Glomerular endothelial cell (primary cell): ENCODE results near the gene CTDSP2. TPM values are rescaled to one million over a fixed set of nuclear protein-coding genes. Genes with fewer than 3 reads are reported as not detected.
"Not testable (repeated sequence)": the region's sequence is repeated elsewhere in the genome, so short reads cannot be mapped to it uniquely, and the experiment has no call there.

ENCODE experiments used
- DNase-seq: peaks from one replicate; pipeline ENCODE4 v3.0.0-alpha.2; 2011; ENCODE audit warnings: low read depth, low spot score; ENCODE audit errors: extremely low read depth
- total RNA-seq: library from RNA; depleted of rRNA; stranded (reverse); fragments of >200 nt; gene quantifications from 2 replicates; pipeline ENCODE4 v1.2.3, GENCODE V29; 2015

Gene CTDSP2
- total RNA-seq, 1 donor from 2014 or later = 106 TPM

DNA sequence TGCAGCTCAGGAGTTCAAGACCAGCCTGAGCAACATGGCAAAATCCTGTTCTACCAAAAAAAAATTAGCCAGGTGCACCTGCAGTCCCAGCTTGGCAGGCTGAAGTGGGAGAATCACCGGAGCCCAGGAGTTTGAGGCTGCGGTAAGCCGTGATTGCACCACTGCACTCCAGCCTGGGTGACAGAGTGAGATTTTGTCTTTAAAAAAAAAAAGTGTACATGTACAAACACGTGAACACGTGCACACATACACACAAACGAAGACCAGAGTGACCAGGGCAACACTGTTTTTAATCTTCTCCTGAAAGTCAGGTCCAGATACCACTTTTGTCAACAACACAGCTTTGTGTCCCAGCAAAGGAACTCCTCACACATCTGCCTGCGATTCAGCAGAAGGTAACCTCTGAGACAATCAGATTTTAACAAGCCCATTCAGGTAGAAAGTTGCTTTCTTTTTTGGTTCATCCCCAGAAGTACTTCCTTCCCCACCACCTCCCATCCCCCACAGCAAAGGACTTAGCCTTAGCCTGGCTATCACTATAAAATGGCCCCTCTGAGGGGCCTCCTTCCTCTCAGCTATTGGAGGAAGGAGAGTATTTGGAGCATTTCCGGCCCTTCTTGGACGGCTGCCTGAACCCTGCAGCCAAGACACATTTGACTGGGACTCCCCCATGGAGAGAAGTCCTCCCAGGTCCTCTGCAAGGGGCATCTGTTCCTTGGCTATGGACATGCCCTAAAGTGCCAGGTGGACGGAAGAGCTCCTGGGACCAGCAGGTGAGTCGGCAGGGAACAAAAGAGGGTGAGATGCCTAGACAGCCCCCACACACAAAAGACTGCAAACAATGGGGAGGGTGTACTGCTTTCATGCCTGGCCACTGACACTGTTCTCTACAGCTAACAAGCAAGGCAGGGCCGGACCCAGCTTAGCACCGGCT is 9.8 kb downstream of the CTDSP2 start:
- no peak for DNase-seq

DNA sequence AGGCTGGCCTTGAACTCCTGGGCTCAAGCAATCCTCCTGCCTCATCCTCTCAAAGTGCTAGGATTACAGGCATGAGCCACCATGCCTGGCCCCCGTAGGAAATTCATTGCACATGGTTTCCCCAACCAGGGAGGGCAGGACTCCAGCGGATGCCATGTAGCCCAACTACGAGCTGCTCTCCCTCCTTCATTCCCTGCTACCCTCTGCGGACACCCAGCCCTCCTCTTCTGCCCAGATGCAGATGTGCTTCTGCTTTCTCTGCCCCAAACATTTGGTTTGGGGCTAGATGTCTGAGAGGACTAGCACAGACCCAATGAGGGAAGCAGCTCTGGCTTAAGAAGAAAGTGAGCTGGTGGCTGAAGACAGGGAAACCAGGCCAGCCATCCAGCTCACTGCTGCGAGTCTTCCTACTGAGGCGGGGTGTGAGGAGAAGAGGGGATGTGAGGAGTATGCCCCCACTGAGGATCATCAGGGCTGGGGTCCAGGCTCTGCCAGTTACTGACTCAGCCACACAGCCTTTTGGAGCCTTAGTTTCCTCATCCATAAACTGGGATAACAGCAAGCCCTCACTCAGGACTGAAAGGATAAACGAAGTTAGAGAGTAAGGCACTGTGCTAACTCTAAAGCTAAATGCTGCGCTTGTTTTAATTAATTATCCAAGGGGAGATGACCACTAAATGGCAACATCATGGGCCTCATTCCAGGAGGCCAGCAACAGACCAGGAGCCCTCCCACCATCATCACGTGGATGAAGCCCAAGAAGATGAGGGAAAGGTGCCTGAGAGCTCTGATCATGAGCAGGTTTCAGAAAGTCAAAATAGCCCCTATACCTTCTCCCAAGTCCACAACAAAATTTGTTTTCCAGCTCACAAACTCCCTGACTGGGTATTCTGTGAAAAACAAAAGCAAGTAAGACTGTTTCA is 10.9 kb downstream of the CTDSP2 start:
- no peak for DNase-seq

DNA sequence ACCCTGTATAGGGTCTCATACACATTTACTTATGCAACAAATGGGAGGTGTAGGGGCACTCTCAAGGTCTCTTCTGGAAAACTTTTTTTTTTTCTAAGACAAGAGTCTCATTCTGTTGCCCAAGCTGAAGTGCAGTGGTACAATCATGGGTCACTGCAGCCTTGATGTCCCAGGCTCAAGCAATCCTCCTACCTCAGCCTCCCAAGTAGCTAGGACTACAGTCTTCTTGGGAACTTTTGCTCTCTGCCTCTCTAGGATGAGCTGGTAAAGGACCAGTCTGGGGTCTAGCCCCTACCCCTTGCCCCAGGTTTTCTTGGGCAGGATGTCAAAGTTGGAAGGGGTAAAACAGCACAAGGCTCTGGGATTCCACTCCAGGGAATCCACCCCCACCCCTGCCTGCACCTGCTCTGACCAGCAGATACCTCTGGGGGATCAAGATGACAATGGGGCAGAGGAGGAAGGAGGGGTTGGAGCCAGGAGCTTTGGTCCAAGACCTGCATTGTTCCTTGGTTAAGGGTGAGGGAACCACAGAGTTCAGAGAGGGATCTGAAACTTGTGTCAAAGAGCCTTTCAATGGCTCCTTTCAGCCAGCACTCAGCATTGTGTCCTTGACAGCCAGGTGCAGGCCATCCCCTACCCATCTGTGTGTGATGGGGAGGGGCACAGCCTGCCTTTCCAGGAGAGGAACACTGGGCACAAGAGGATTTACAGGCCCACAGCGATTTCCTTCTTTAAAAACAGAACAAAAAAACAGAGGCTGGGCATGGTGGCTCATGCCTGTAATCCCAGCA is 12.2 kb downstream of the CTDSP2 start:
- no peak for DNase-seq

DNA sequence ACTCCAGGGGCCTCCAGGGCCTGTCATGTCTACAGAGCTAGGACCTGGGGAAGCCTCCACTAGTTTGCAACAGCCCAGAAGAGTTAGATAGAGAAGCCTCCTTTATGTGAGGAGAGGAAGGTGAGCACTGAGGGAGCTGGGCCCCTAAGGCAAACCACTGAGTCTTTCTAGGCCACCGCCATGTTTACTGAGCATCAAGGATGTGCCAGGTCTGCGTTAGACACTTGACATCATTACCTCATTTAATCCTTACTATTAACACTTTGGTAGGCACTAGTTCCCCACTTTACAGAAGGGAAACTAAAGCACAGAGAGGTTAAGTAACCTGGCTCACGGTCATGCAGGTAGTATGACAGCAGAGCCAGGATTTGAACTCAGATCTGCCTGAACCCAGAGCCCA is 12.9 kb downstream of the CTDSP2 start:
- no peak for DNase-seq

DNA sequence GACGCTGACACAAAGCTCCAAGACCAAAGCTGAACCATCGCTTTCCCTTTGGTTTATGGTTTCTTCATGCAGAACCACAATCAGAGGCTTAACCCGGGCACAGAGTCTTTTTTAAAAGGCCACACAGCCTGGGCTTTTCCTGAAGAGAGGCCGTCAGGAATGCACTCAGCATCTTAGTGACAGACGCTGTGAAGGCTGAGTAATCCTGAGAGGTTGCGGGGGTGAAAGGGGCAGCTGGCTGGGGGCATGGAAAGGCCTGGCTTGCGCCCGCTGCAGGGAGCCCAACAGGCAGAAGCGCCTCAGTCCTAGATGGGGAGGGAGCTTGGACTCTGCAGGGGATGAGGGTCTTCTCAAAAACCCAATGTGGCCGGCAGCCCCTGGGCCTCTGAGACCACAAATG is 13.6 kb downstream of the CTDSP2 start:
- DNase-seq = no peak

DNA sequence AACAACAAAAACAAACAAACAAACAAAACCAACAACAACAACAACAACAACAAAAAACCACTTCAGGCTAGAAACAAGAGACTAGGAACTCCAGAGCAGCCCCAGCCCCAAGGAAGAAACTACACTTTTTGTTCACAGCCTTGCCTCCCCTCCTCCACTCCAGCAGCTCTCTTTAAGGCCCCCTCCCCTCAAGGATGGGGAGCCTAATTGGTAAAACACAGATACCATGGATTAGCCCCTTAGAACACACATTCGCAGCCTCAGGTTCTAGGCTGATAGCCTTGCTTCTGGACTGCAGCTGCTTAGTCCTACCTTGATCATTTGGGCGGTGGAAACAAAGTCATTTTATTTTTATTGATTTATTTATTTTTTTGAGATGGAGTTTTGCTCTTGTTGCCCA is 16.1 kb downstream of the CTDSP2 start:
- DNase-seq = no peak

DNA sequence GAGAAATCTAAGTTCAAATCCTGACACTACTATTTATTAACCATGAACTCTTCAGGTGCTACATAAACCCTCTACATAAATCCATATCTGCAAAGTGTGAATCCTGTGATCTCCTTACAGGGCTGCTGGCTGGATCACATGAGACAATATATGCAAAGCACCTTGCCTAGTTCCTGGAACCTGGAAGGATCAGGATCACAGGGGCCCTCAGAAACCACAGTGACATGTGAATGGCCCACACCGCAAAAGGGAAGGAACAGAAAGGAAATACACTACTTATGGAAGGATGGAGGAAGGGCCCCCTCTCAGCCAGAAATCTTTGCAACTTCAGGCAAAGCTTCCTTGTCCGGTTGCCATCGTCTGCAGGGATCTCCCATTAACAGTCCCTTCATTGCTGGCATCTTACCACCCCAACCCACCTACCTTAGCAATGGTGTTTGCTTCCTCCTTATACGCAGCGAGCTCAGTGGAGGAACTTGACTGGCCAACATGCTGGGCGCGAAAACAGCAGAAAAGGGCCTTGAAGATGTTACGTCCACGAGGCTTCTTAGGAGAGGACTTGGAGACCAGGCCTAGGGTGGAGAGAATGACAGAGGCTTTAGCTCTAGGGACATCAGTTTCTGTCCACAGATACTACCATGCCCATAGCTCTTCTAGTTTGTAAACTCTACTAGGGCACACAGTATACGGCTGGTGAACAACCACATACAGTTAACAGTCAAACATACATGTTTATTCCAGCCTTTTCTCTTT is 17.3 kb downstream of the CTDSP2 start:
- DNase-seq = no peak

DNA sequence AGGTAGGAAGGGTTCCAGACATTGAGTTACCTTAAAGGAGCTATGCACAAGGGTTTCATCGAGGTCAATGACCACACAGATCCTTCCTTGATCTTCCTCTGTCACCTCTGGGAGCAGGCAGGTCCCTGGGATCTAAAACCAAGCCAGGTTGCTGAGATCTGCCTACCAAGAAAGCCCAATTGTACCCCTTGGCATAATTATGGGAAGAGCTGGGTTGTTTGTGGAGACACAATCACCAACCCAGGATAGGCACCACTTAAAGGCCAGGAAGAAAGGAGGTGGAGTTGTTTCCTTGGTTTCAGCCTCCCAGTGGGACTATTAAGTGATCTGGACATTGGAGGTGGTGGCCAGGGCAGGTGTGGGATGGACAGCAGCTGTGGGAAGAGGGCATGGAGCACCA is 19.6 kb downstream of the CTDSP2 start:
- no peak for DNase-seq

DNA sequence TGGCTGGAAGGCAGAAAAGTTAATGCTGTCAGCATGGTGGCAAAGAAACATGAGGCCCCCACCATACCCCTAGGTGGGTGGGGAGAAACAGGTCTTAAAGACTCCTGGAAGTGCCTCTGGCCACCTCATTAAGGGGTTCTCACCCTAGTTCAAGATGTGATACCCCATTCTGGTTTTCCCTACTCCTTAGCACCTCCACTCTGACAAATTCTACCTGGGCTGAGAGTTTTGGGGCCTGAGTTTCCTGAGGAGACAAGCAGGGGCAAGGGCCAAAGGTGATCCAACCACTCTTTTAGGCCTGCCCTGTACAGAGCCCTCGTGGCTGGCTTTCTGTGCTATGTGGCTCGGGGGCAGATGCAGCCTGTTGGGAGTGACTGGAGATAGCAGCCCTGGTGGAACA is 20.1 kb downstream of the CTDSP2 start:
- no peak for DNase-seq

DNA sequence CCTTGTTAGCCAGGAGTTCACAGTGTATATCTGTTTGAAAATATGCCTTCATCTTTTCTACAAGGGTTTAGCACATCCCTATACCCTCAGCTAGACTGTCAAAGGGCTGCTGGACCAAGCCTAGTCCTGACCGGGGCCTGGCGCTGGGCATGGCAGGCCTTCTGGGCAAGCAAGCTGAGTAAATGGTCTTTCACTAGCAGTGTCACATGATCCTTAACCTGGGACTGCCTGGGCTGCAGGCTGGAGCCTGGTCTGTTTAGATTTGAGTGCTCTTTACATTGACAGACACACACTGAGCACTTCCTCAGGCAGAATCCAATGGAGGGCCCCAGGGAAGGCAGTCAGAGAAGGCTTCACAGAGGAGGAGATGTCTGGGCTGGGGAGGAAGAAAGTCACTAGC is 21.1 kb downstream of the CTDSP2 start:
- DNase-seq = no peak

DNA sequence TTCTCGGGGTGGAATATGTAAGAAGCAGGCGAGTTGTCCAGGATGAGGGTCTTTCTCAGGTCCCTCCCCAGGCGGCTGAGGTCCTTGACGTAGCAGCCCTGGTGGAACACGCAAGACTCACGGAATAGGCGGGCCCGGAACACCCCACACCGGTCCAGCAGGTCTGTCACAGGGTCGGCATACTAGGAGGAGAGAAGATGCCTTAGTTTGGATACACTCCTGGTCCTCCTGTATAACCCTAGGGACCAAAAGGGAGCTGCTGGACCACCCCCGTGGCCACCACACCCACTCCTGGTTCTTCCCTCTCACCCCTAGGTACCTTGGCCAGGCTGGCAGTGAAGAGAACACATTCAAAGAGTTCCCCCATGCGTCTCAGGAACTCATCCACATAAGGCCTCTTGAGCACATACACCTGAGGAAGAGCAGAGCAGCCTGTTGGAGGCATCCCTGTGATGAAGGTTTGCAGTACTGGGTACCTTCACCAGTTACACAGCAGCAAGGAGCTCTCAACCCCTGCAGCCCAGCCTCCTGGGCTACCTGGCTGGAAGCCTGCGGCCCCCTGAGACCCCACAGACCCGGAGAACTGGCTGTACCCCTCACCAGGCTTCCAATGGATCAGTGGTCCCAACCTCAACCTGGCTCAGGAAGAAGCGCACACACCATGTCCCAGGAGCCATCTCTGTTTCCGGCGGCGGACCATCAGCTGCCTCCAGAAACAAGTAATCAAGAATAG is 22.5 kb downstream of the CTDSP2 start:
- no peak for DNase-seq

DNA sequence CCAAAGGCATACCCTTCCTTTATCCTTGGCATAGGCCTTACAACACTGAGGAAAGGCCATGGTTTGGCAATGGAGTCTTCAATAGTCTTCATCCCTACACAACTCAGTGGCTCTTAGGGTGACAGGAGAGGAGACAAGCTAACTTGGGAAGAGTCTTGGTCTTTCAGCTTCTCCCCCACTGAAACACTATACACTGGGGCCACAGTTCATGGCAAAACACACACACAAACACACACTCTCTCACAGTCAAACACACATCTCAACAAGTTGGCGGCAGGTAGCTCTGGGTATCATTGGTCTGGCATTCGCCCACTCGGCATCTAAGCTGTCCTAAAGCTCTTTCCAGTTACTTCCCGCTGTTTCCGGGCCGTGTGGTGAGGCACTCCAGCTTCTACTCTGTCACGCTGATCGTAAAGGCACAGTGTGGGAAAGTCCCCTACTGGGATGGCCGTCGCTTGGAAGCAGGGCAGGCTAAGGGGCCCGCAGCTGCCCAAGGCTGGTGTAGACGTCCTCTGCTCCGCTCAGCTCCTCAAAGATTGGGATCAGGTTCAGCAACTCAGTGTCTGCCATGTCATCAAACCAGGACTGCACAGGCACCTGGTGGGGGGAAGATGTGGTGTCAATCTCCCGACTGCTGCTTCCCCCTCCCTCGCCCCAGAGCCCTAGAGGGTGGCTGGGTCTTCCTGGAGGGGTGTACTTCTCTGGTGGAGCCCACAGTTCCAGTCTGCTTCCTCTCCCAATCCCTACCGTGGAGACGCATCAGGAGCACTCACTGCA is 23.2 kb downstream of the CTDSP2 start:
- no peak for DNase-seq

DNA sequence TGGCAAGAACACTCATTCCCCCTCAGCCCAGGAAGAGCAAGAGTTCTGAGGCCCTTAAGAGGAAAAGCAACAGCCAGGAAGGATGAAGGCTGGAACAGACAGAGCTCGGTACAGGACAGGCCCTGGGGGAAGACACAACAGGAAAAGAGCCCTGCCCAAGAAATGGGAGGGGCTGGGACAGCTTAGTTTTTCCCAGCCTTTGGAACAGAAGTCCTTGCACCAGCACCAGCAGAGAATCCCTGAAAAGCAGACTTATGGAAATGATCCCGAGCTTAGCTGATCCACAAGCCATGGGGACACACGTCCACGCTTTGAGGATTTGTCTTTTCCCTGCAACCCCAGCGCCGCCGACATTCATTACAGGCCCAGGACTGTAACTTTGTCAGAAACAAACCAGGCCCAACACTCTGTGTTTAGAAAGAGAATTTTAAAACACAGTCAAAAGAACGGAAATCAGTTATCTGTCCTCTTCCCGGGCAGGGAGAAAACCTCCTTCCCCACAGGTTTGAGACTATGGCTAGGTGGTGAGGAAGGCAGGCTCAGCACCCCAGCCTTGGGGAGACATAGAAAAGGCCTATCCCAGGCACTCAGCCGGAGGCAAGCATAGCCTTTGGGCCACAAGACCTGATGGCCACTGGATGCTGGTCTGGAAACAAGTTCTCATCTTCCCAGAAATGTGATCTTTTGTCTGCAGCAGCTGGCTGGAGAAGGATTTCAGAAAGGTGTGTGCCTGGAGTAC is 24.0 kb downstream of the CTDSP2 start:
- no peak for DNase-seq

DNA sequence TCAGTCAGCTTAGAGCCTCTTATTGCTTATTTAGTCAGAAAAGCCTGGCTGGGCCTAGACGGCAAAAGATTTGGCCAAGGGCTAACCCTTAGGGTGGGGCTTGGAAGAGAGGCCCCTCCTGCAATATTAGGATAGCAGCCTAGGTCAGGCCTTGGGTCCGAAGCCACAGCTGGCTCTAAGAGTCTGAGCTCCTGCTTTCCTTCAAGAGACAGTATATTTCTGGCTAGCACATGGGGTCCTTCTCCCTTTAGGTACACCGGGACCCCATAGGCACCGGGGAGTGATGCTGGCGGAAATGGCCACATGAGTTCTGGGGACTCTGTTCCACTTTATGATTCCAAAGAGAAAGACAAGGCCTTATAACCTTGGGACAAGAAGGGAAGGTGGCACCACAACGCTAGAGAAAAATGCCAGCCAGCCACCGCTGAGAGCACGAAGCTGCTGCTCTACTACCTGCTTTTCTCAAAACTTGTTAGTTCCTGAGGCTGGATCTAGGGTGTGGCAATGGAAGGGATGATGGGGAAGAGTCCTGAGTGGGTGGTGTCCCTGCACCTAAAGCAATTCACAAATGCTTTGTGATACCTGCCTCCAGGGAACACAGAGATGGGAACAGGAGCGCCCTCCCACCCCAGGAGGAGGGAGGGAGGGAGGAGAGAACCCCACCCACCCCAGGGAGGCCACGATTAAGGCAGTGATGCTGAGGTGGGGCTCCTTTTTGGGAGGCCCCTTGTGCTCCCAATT is 24.9 kb downstream of the CTDSP2 start:
- no peak for DNase-seq

DNA sequence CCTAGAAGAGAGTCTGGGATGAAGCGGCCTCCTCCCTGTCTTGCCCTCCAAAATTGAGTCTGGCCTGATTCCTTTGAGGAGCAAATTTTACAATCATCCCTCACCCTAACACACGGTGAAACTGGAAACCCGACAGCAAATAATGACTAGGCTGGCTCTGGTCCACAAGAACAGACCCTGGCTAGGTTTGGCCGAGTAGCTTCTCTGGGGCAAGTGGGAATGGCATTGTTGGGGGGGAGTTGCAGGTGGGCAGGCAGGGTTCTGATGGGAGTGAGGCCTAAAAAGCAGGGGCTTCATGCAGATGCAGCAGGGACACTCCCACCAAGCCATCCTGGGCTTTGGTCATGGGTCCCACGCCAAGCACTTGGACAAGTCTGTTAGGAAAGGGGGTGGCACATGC is 25.5 kb downstream of the CTDSP2 start:
- not testable (repeated sequence) for DNase-seq

DNA sequence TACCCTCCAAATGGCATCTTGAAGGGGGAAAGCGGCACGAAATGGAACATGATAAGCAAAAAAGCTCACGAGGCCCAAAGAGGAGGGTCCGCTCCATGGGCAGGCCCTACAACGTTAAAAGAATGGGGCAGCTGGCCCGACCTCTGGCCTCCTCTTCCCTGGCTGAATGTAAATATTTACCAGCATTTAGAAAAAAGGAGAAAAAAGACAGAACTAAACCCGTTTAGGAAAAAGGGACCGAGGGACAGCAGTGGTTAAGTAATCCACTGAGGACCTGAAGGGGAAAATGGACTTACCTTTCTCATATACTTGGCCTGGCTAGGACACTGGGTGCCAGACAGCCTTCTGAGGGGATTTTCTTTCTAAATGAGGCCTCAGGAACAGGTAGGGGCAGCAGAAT is 26.4 kb downstream of the CTDSP2 start:
- DNase-seq = not testable (repeated sequence)

DNA sequence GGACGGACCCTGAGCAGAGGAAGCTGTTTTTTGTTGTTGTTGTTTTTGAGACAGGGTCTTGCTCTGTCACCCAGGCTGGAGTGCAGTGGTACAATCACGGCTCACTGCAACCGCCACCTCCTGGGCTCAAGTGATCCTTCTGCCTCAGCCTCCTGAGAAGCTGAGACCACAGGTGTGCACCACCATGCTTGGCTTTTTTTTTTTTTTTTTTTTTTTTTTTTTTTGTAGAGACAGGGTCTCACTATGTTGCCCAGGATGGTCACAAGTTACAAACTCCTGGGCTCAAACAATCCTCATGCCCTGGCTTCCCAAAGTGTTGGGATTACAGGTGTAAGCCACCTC is 28.6 kb downstream of the CTDSP2 start:
- not testable (repeated sequence) for DNase-seq
